Renal cortical epithelial cell (primary cell): Measurements from ENCODE around the gene LRP6. TPM values are rescaled to one million over a fixed set of nuclear protein-coding genes. Genes with fewer than 3 reads are reported as not detected.

Experiments used
- DNase-seq: peaks from one replicate; pipeline ENCODE4 v3.0.0-alpha.2; 2011; ENCODE audit warnings: low read depth
- total RNA-seq: library from RNA; depleted of rRNA; stranded (reverse); fragments of >200 nt; gene quantifications from 2 replicates; pipeline ENCODE4 v1.2.3, GENCODE V29; 2014

The LRP6 gene
- total RNA-seq, 1 donor from 2014 or later, result 79.1 TPM

DNA sequence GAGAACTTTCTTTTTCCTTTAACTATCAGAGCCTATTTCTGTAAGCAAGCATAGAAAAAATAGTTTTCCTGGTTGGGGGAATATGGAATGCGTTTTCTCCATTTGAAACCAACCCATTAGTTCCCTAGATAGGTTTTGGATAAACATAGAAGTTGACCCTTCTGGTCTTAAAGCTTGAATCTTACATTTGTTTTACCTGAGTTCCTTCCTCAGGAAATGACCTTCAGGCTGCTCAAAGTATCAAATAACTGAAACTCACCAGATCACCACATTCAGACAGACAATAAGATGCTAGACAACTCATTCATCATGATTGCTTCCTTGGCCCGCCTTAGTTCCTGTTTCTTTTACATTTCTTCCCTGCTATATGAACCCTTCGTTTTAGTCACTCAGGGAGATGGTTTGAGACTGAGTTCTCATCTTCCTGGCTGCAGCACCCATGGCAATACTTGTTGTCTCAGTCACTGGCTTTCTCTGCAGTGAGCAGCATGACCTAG lies 52.2 kb downstream of the LRP6 start:
- peak; percentile 35 for DNase-seq

DNA sequence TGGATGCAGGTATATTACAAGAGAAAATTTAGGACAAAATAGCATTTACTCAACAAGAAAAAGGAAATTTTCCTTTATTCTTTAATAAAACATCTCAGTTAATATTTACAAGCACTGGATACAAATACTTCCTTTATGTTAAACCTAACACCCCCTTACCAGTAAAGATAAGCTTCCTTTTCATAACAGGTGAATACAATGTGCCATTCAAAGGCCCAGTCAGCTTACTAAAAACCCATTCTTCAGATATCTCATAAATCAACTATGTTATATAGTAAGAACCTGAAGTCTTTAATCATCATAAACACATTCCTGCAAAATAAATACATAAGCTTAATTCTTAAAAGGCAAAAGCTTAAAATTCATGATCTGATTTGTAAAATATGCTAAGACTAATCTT lies 52.6 kb downstream of the LRP6 start:
- no peak for DNase-seq

DNA sequence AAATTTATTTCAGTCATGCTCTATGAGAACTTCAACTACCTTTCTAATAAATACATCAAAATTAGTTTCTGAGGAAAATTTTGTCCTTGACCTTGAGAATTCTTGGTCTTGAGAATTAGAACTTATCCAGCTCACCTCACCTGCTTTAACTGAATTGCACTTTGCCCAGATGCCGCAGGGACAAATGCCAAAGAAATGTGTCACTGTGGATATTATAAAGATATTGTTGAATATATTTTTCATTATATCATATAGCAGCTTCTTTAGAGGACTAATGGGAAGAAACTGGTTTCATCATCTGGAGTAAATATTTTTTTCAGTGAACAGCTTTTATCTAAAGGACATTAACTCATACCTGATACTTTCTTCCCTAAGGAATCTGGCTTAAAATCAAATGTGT lies 54.1 kb downstream of the LRP6 start:
- no peak for DNase-seq

DNA sequence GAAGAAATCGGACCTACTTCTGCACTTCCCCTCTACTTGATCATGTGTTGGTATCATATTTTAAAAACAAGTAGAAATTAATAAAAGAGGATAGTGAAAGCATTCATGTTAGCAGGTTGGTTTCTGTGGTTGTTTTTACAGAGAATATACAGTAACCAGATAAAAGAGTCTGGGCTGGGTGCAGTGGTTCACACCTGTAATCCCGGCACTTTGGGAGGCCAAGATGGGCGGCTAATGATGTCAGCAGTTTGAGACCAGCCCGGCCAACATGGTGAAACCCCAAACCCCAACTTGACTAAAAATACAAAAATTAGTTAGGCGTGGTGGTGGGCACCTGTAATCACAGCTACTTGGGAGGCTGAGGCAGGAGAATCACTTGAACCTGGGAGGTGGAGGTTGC lies 55.9 kb downstream of the LRP6 start:
- DNase-seq, result no peak

DNA sequence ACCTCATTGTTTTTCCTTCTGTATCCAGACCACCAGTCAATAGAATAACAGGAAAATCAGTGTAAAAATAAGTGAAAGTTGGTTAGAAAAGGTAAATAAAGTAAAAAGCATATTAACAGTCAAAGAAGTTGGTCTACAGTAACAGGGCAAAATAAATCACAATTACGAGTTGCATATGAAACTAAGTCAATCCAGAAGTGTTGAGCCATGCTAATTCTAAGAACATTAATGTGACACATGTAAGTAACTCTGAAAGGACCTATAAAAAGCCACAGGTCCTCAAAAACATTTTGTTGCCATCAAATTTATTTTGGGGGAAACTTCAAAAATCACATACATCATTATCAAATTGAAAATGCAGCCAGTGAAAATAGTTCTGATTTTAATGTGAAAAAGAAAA lies 56.4 kb downstream of the LRP6 start:
- DNase-seq, result no peak

DNA sequence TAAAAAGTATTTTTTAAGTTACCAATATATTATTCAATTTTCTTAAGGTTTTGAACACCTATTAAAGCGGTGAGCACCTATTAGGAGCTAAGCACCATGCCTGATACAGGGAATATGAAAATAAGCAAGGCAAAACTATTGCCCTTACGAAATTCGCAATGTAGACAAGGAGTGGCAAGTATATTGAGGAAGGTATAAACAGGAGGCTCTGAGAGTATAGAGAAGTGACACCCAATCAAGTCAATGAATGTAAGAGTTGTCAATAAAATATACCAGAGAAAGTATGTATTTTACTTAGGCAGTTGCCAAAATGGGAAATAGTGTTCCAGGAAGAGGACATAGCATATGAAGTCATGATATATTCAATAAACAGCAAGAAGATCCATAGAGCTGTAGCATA lies 57.2 kb downstream of the LRP6 start:
- no peak for DNase-seq

DNA sequence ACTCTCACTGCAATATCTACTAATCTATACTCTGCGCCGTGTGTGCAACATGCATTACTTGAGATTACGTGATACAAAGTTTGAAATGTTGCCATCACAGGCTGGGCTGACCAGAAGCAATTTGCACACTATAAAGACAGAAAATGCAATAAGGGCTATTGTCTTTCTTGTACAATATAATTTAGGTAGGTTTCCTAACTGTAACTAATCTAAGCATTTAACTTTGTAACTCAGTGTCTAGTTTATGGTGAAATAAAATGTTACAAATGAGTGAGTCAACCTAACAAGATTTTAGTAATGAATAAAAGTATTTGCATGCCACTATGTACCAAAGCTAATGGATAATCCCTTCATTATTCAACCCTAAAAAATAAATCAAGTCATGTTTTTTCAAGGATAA lies 57.8 kb downstream of the LRP6 start:
- peak; percentile 64 for DNase-seq

DNA sequence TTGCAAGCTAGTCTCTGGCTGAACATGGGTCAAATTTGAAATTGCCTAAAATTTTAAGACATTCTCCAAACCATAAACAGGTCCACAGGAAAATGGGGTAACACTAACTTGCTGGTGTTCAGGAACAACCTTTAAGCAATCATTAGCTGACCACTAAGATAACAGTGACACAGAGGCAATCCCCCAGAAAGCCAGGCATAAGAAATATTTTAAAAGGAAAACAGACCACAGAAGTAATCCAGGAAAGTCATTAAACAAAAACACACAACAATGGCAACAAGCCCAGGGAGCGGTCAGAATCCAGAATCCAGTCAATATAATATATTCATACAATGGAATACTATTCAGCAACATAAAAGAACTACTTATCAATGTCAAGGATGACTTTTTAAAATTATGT lies 59.1 kb downstream of the LRP6 start:
- peak; percentile 57 for DNase-seq

DNA sequence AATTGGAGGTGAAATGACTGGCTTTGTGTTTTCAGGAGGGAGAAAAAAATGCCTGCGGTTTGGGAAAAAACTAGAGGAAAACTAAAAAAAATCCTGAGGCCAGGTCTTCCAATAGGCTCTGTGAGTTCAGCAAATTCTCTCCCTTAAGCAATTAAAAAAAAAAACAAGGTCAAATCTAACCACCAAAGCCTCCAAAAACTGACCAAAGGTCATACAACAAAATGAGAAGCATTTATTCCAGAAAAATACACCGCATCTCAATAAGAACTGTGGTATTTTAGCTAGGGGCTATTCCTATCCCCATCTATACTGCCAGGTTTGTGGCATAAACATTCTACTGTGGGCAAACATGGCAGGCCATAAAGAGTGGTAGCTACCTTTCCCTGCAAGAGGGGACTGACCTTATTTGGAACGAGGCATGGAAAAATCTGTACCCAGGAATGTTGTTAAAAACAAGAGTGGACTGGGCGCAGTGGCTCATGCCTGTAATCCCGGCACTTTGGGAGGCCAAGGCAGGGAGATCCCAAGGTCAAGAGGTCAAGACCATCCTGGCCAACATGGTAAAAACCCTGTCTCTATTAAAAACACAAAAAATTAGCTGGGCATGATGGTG lies 60.0 kb downstream of the LRP6 start:
- DNase-seq, result no peak

DNA sequence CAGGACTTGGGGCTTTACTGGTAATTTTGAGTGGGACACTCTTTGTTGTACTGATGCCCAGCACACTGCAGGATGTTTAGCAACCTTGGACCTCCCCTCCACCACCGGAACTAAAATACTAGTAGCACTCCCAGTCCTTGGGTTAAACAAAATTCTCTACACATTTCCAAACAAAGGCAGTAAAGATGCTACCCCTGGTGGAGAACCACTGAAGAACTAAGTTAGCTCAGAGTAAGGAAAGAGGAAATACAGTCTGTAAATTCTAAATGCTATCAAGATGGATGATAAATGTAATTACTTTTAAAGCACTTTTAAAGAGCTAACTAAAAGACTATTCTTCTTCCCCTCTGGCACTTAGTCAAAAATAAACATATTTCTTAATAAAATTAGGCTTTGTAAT lies 64.1 kb downstream of the LRP6 start:
- no peak for DNase-seq

DNA sequence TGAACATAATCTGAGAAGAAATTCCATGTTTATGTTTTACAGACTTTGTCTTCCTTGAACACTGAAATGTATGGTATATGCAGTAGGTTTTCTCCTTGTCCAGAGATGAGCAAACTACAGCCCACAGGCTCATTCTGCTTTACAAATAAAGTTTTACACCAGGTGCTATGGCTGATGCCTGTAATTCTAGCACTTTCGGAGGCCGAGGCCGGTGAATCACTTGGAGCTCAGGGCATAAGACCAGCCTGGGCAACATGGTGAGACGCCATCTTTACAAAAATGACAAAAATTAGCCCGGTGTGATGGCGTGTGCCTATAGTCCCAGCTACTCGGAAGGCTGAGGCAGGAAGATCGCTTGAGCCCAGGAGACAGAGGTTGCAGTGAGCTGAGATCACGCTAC lies 64.7 kb downstream of the LRP6 start:
- no peak for DNase-seq

DNA sequence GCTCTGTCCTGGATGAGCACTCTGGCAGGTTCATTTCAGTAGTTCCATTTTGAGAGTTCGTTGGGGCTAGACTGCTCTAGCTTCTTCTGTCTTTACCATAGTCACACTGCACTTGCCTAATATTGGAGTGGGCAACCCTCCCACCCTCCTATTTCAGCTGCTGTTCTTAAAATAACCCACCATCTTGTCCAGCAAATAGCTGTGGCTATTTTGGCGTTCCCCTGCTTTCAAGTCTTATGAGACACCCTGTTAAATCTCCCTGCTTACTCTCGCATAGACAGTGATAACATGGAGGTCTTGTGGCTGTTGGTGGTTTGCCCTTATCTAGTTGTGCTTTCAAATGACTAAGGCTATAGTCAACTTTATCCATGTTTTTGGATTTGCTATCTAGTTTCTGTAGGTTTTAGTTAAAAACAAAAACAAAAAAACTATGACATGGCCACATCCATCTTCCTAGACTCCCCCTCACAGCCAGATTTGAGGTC lies 65.5 kb downstream of the LRP6 start:
- no peak for DNase-seq

DNA sequence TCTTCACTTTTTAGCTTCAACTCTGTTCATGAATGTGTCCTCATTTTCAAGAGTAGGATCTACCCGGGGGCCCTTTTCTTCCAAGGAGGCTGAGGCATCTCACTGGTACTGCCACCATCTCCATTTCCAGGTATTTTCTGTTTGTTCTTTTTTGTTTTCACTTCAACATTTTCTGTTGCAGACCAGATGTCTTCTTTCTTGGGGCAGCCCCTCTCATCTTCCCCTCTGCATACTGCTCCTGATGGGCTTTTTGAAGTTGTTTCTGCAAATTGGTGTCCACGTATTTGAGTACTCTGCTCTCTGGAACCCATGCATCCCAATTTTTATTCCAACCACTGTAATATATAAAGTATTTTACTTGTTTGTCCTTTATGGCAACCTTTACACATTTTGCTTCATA lies 66.5 kb downstream of the LRP6 start:
- DNase-seq, result no peak

DNA sequence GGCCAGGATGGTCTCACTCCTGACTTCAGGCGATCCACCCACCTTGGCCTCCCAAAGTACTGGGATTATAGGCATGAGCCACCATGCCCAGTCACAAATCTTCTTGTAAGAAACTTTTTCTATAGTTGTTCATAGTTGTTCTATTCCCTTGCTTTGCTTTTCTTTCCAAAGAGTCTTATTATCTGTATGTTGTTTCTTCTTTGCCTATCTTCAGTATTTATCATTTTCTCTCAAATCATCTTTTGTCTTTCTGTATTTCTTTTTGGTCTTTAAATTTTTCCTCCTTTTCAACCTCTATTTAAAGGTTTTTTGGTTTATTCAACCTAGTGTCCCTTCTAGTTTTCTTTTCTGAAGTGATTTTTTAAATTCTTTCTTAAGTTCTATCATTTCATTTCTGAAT lies 68.7 kb downstream of the LRP6 start:
- DNase-seq, result no peak

DNA sequence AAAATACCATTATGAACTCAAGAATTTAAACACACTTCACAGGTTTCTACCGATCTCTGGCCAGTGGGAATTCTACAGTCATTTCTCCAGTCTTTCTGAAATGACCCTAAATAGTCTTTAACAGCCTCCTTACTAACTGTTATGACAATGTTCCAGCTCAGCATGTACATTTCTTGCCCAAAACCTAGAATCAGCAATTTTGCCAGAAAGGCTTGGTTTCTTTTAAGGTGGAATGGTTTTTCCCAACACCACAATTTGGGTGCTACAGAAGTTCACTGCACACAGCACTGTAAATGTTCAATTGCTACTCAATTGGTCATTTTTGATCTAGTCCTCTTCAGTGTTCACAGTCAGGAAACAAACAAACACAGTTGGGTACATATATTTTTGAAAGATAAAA lies 69.7 kb downstream of the LRP6 start:
- DNase-seq, result no peak

DNA sequence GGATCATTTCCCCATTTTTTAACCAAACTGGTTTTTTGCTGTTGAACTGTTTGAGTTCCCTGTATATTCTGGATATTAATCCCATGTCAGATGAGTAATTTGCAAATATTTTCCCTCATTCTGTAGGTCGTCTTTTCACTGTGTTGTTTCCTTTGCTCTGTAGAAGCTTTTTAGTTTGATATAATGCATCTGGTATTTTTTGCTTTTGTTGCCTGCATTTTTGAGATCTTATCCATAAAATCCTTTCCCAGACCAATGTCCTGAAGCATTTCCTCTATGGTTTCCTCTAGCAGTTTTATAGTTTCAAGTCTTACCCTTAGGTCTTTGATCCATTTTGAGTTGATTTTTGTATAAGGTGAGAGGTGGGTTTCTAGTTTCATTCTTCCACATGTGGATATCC lies 71.3 kb downstream of the LRP6 start:
- DNase-seq, result no peak

DNA sequence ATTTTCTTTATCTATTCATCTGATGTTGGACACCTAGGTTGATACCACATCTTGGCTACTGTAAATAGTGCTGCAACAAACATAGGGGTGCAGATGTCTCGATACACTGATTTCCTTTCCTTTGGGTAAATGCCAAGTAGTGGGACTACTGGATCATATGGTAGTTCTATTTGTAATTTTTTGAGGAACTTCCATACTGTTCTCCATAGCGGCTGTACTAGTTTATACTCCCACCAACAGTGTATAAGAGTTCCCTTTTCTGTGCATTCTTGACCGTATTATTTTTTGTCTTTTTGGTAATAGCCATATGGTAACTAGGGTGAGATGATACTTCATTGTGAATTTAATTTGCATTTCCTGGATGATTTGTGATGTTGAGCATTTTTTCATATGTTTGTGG lies 71.8 kb downstream of the LRP6 start:
- no peak for DNase-seq

DNA sequence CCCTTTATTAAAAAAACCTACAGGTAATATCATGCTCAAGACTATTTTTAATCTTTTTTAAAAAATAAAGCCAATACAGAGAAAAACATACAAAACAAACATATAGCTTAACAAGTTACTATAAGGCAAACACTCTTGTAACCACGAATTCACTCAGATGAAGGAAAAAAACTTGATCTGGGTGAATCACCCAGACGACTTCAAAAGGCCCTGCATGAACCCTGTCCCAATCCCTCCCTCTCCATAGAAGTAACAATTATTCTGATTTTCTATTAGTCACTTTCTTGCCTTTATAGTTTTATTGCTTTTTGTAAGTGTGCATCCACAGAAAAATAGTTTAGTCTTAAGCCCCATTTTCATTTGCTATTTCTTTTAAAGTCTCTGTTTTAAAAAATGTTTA lies 72.6 kb downstream of the LRP6 start:
- peak; percentile 87 for DNase-seq

DNA sequence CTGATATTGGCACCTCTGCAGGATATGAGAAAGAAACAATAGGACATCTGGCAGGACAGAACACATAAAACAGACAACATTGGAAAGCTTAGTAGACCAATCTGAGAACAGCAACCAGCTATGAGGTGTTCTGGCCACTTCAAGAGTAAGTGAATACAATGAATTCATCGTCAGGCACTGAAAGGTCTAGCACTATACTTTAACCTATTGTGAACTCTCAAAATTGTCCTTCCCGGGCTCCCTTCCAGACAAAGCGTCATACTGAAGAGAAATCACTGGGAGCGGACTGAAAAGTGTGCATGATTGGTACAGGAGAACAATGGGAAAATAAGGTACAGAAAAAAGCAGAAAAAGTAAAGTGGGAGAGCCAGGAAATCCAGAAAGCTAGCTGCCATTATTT lies 75.8 kb downstream of the LRP6 start:
- no peak for DNase-seq

DNA sequence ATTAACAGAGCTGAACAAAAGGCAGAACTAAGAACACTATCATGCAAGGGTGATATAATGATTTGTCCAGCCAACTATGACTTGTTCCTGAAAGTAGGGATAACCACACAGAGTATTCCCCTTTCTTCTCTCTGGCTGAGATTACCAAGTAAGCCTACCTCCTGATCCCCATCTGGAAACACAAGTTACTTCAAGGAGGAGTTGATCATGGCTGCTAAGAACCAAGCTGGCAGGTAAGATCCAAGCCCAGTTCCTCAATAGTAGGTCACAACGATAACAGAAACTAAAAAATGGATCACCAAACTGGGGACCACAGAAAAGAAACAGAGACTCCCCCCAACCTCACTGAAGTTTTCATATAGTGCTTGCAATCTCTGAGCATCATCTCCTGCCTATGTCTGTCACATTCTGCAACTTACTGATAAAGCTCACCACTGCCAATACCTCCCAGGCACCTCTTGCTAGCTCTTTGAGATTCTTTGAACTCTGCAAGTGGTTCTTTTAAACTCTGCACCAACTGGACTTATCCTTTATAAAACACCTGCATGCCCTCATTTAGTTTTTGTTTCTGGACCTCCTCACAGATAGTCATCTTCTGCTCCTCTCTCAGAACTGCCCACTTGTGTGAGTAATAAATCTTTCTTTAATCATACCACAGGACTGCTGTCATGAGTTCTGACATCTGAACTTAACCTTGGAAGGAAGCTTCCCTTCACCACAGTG lies 76.6 kb downstream of the LRP6 start:
- DNase-seq, result no peak

DNA sequence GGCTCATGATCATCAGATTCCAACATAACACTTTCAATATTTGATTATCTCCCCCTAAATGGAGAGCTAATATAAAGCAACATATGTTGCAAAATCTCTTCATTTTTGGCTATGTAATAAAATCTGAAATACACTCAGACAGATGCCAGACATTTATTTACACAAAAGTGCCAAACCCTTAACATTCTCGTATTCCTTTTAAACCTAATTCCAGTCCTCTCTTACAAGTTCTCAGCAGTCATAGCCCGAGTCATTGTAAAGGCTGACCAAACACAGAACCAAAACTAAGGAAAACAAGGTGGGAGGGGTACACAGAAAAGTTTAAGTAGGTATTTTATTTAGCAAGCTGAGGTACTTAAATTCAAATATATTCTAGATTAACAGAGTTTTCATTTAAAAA lies 81.4 kb downstream of the LRP6 start:
- peak; percentile 23 for DNase-seq

DNA sequence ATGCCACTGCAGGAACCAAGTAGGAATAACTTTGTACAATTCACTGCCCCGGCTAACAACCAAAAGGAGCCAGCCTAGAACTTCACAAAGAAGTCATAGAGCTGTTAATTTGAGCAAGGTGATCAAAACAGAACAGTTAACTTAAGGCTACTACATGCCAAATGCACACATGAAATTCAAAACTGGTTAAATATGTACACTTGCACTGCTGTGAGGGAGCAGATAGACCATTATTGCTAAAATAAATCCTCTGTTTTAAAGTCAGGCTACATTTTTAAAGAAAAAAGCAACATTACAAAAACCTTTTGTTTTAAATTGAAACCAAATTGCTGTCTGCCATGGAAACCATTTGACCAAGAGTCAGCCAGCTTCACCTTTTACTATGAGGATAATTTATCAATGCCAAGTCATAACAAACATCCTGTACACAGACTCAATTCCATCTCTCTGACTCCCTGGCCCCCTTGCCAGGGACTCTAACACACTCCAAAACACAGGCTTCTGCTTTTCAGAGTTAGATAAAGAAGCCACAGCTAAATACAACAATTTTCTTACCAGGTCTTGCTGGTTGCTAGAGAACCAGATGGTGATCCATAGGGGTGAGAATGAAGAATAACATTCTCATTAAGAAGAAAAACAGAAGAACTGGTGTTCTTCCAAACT lies 84.0 kb downstream of the LRP6 start:
- DNase-seq, result peak; percentile 67

DNA sequence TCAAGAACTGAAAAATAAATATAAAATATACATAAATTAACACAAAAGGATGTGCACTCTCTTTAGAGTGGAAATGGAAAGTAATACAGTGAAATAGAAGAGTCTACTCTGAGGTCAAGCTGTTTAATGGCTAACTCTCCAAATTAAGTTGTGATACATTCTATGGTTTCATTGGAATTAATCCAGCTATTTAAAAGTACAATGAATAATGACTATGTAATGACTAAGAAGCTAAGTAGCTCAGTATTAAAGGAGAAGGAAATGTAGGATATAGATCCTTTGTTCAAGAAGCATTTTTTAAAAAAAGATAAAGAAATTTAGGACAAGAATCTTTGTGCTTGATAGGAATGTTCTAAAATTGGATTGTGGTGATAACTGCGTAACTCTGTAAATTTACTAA lies 85.3 kb downstream of the LRP6 start:
- peak; percentile 91 for DNase-seq
